ENCODE data around the gene MIA2.
"Not testable (repeated sequence)": the region's sequence is repeated elsewhere in the genome, so short reads cannot be mapped to it uniquely, and the experiment has no call there.

MIA2 gene

DNA sequence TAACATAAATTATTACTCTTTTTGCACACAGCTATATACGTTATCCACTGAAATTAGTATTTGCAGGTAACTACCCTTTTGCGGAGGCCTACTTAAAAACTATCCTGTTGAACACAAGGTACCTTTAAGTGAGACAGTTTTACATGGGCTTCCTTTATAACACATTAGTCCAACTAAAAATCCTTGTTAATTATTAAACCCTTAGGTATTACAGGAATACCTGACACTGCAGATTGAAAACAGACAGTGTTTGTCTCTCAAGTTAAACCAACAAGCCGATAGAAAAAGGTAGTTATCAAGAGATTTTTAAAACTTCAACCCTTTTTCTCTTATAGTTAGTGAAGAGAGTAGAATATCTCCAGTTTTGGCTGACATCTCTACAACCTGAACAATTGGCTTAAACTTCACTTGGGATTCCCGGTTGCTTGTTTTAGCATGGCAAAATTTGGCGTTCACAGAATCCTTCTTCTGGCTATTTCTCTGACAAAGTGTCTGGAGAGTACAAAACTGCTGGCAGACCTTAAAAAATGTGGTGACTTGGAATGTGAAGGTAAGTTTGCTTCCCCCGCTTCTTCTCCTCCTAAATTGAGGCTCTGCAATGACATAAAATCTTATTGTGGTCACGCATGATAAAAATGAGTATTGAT, at the start of gene MIA2:
MIA2 (plus strand) TSS at position 236 of the 647 bp plus-strand sequence; CDS start at position 436, 200 bp downstream.
- DNase-seq, result no peak

DNA sequence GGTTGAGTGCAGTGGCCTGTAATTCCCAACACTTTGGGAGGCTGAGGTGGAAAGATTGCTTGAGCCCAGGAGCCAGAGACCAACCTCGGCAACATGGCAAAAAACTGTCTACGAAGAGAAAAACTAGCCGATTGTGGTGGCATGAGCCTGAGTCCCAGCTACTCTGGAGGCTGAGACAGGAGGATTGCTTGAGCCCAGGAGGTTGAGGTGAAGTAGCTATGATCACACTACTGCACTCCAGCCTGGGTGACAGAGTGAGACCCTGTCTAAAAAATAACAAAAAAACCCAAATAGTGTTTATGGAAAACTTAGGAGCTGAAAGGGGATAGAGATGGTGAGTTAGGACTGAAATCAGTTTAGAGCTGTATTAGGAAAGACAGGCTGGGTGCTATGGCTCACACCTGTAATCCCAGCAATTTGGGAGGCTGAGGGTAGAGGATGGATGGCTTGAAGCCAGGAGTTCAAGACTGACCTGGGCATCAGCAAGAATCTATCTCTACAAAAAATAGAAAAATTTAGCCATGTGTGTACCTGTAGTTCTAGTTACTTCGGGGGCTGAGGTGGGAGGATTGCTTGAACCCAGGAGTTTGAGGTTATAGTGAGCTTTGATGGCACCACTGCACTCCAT, 49.0 kb upstream of the MIA2 start:
- no peak for DNase-seq

DNA sequence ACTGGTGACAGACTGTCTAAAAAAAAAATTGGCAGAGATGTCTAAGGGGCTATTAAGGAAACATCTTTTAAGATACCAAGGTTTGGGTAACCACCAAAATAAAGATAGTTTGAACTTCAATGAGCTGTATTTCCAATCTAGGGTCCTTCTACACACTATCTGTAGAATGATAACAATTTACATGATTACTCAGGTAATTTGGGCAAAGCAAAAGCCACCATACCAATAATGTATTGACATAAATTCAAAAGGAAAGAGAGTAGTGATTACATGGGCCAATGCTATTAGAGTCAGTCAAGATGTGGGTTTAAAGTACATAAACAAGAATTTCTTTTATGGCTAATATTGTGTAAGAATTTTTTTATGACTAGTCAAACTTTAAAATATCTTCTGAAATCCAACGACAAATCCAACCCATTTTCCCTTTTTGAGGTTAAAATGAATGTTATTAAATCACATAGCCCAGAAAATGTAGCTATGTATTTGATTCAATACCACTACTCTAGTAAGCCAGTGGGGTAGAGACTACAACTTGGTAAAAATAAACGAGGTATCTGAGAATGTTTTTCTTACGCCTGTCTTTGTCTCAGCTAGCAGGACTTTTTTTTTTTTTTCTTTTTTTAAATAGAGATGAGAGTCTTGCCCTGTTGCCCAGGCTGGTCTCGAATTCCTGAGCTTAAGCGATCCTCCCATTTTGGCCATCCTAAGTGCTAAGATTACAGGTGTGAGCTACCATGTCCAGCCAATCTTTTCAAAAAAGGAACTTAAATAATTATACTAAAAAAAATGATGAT, 48.3 kb upstream of the MIA2 start:
- DNase-seq, result no peak

- no peak for DNase-seq
Observed at GRCh38 chr14:39186941-39187525, 46.7 kb upstream of the MIA2 start.

DNA sequence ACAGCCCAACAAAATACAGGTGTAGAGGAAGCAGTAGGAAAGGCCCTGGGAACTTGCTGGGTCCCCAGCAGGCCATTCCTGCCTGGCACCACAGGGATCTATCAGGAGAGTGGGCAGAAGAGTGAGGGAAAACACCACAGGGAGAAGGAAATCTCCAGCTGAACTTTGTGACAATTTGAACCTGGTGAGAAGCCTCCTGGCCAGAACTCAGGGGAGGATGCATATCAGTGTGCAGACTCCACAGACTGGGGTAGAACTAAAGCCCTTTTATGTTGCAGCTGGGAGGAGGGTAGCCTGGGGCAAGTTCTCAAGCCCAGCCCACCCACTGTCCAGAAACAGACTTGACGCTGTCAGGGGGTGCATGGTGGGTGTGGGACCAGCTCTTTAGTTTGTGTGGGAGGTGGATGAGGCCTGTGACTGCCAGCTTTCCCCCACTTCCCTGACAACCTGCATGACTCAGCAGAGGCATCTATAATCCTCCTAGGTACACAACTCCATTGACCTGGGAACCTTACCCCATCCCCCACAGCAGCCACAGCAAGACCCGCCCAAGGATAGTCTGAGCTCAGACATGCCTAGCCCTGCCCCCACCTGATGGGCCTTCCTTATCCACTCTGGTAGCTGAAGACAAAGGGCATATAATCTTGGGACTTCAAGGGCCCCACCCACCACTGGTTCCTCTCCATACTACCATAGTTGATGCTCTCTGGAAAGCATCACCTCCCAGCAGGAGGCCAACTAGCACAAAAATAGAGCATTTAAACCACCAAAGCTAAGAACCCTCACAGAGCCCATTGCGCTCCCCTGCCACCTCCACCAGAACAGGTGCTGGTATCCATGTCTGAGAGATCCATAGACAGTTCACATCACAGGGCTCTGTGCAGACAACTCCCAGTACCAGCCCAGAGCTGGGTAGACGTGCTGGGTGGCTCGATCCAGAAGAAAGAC, 29.8 kb upstream of the MIA2 start:
- no peak for DNase-seq

DNA sequence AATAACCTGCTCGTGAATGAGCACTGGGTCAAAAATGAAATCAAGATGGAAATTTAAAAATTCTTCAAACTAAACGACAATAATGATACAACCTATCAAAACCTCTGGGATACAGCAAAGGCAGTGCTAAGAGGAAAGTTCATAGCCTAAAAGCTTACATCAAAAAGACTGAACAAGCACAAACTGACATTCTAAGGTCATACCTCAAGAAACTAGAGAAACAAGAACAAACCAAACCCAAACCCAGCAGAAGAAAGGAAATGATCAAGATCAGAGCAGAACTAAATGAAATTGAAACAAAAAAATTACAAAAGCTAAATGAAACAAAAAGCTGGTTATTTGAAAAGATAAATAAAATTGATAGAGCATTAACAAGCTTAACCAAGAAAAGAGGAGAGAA, 26.3 kb upstream of the MIA2 start:
- DNase-seq, result not testable (repeated sequence)

GRCh38 chr14:39211109-39211741, 22.5 kb upstream of the MIA2 start:
- DNase-seq, result no peak

GRCh38 chr14:39212034-39212433, 21.7 kb upstream of the MIA2 start:
- no peak for DNase-seq

- no peak for DNase-seq
Observed at GRCh38 chr14:39212693-39213092, 21.0 kb upstream of the MIA2 start.

GRCh38 chr14:39217214-39217879, 16.4 kb upstream of the MIA2 start:
- no peak for DNase-seq

- DNase-seq, result no peak
Observed at GRCh38 chr14:39218171-39218769, 15.4 kb upstream of the MIA2 start.

DNA sequence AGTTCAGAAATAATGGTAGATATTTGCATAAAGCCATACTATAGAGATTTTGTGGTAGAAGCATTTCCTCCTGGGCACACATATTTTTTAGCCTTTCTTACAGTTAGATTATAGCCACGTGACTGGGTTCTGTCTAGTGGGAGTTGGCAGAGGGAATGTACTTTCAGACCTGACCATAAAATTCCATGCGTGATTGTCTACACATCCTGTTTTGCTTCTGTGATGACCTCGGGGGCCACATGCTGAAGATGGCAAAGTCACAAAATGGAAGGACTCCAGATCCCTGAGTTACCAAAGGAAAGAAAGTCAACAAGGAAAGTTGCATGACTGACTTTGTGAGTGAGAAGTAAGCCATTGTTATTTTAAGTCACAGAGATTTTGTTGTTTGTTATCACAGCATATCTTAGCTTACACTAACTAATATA, 14.6 kb upstream of the MIA2 start:
- no peak for DNase-seq

DNA sequence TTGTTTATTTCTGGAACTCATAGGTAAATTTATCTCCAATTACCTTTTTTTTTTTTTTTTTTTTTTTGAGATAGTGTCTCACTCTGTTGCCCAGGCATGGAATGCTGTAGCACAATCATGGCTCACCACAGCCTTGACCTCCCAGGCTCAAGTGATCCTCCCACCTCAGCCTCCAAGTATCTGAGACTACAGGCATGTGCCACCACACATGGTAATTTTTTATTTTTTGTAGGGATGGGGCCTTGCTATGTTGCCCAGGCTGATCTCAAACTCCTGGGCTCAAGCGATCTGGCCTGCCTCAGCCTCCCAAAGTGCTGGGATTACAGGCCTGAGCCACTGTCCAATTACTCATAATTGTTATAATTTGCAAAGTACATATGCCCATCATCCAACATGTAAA, 13.2 kb upstream of the MIA2 start:
- DNase-seq, result not testable (repeated sequence)

GRCh38 chr14:39228044-39228443, 5.7 kb upstream of the MIA2 start:
- DNase-seq, result no peak

DNA sequence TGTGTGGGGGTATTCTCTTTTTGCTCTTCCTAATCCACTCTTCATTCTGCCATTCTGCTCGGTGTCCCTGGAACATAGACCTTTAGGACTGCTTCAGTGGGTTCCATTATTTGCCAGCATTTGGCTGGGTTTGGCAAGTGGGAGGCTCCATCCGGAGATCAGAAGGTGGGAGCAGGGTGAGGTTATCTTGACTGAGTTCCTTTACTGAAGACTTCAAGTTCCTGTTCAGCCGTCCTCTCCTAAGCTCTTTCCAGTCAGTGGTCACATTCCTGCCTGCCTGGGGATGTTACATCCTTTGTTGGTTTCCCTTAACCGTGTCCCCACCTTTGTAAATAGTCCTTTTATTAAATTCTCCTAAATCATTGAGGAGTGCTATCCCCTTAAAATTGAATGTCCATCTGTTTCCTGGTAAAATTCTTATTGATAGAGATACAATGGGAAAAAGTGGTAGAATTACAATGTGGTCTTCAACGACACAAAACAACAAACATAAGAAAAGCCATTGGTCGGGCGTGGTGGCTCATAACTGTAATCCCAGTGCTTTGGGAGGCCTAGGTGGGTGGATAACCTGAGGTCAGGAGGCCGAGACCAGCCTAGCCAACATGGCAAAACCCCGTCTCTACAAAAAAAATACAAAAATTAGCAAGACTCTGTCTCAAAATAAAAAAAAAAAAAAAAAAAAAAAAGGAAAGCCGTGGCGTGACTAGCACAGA, 5.0 kb upstream of the MIA2 start:
- DNase-seq, result no peak

DNA sequence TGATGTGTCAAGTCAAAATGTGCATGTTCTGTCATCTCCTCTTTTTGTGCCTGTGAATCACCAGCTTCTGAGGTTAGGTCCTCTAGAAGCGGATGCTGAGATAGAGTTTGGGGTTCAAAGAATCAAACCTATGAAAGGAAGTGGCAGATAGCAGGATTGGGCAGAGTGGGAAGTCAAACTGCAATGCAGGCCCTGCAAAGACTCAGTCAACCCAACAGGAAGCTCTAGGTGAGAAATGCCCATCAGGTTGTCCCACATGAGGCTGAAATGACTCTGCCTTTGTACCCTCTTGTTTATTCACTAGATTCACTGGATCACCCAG, 4.5 kb upstream of the MIA2 start:
- no peak for DNase-seq

DNA sequence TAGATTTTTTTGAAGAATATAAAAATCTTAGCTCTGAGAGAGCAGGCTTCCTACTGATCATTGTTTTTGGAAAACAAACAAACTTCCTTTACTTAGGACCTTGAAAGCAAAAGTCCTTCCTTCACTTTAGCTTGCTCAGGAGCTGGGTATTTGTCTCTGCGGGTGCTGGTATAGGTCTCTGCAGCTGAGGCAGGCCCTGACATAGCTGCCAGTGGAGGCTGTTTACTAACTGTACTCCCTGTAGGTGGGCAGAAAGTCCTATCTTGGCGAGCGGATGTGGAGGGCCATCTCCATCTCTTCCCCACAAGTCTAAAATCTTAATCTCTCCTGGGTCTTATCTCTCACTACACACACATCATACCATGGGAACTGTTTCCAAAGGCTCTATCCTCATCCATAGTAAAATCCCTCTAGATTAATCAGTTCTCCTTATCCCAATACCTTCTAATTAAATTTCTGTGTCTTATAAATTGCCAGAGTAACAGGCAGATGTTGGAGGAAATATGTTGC, 4.1 kb upstream of the MIA2 start:
- no peak for DNase-seq

GRCh38 chr14:39230416-39231035, 3.2 kb upstream of the MIA2 start:
- DNase-seq, result no peak

- DNase-seq, result not testable (repeated sequence)
Observed at GRCh38 chr14:39231751-39232553, 1.8 kb upstream of the MIA2 start.
